Measurements from ENCODE around the gene SGCE. TPM values are rescaled to one million over a fixed set of nuclear protein-coding genes. Genes with fewer than 3 reads are reported as not detected.

Gene SGCE
- total RNA-seq, 1 donor from 2014 or later = 6.8 TPM

GRCh38 chr7:94665426-94665825, 9.5 kb upstream of the SGCE start:
- ChIA-PET CTCF (no interaction called here), POLR2A (no interaction called here)
- H3K36me3 Mint-ChIP-seq (ENCODE audit: low read depth) = no peaks in the 10 kb centered on the region
- H3K9me3 Mint-ChIP-seq = no peaks in the 10 kb centered on the region
- H3K27ac Mint-ChIP-seq = no peak overlapping the region
- no peak for TF ChIP-seq CTCF (IDR thresholded peaks at IDR 0.05)
- no peak for ATAC-seq (ENCODE audit: low read depth)
- H3K4me1 Mint-ChIP-seq = no peaks in the 10 kb centered on the region
- intact Hi-C loops (cut with micrococcal nuclease) = no loop called here
- H3K4me3 Mint-ChIP-seq = no peak overlapping the region
- no peak for DNase-seq
- peaks cover 11% of the 10 kb centered on the region for H3K27me3 Mint-ChIP-seq

- Mint-ChIP-seq H3K36me3 (ENCODE audit: low read depth) (no peaks in the 10 kb centered on the region), H3K9me3 (no peaks in the 10 kb centered on the region), H3K4me1 (no peaks in the 10 kb centered on the region), H3K27ac (no peak overlapping the region), H3K27me3 (peaks cover 11% of the 10 kb centered on the region), H3K4me3 (no peak overlapping the region)
- no peak for TF ChIP-seq CTCF (IDR thresholded peaks at IDR 0.05)
- intact Hi-C loops (cut with micrococcal nuclease) = no loop called here
- DNase-seq (no peak), ATAC-seq (ENCODE audit: low read depth) (no peak)
- POLR2A ChIA-PET = no interaction called here
- CTCF ChIA-PET = no interaction called here
Measured at GRCh38 chr7:94664023-94664422, 8.1 kb upstream of the SGCE start.

GRCh38 chr7:94662548-94662947, 6.6 kb upstream of the SGCE start:
- POLR2A ChIA-PET = no interaction called here
- TF ChIP-seq CTCF (IDR thresholded peaks at IDR 0.05) = no peak
- Mint-ChIP-seq H3K27ac (no peak overlapping the region), H3K27me3 (peaks cover 2% of the 10 kb centered on the region), H3K9me3 (no peaks in the 10 kb centered on the region), H3K4me1 (no peaks in the 10 kb centered on the region), H3K36me3 (ENCODE audit: low read depth) (no peaks in the 10 kb centered on the region), H3K4me3 (no peak overlapping the region)
- DNase-seq (no peak), ATAC-seq (ENCODE audit: low read depth) (no peak)
- intact Hi-C loops (cut with micrococcal nuclease) = no loop called here
- CTCF ChIA-PET = no interaction called here

- CTCF ChIA-PET = interaction anchor here (1.4 kb wide), 1 partner anchor 211 kb away, joined by 4 read pairs; no protein-coding TSS in a partner anchor
- no peak for TF ChIP-seq CTCF (IDR thresholded peaks at IDR 0.05)
- H3K27me3 Mint-ChIP-seq = no peaks in the 10 kb centered on the region
- POLR2A ChIA-PET = interaction anchor here (0.7 kb wide), 1 partner anchor 39 kb away, joined by 6 read pairs; no protein-coding TSS in a partner anchor
- peaks cover 14% of the 10 kb centered on the region for H3K4me1 Mint-ChIP-seq
- no peak for DNase-seq
- H3K27ac Mint-ChIP-seq = no peak overlapping the region
- no peak overlapping the region for H3K4me3 Mint-ChIP-seq
- no peak for ATAC-seq (ENCODE audit: low read depth)
- peaks cover 2% of the 10 kb centered on the region for H3K9me3 Mint-ChIP-seq
- intact Hi-C loops (cut with micrococcal nuclease) = no loop called here
- no peaks in the 10 kb centered on the region for H3K36me3 Mint-ChIP-seq (ENCODE audit: low read depth)
Measured at GRCh38 chr7:94660006-94660405, 4.1 kb upstream of the SGCE start.

- no peaks in the 10 kb centered on the region for H3K36me3 Mint-ChIP-seq (ENCODE audit: low read depth)
- TF ChIP-seq CTCF (IDR thresholded peaks at IDR 0.05) = no peak
- DNase-seq (no peak), ATAC-seq (ENCODE audit: low read depth) (no peak)
- no peaks in the 10 kb centered on the region for H3K27me3 Mint-ChIP-seq
- ChIA-PET POLR2A (interaction anchor here (1.6 kb wide), 1 partner anchor 149 kb away, joined by 8 read pairs; the partner anchor contains the start of gene CASD1), CTCF (interaction anchor here (1.4 kb wide), 1 partner anchor 209 kb away, joined by 4 read pairs; no protein-coding TSS in a partner anchor)
- H3K4me3 Mint-ChIP-seq = no peak overlapping the region
- intact Hi-C loops (cut with micrococcal nuclease) = loop anchor here (1.0 to 10.0 kb wide), 9 partner anchors 67 to 1427 kb away; partner anchors contain the start of genes BET1, CASD1 and VPS50
- H3K4me1 Mint-ChIP-seq = peaks cover 20% of the 10 kb centered on the region
- peaks cover 2% of the 10 kb centered on the region for H3K9me3 Mint-ChIP-seq
- no peak overlapping the region for H3K27ac Mint-ChIP-seq
Measured at GRCh38 chr7:94658826-94659225, 2.9 kb upstream of the SGCE start.

Data from activated B cell treated with CpG ODN at 0.5 μM for 24 hours (primary cell).